Neutrophil (primary cell): ENCODE data around the gene ASB13.

Experiments
- H3K27ac ChIP-seq: fragments of 200-600 bp; sonication (generic); 2 replicates; pipeline ENCODE4 v1.5.1; 2016; ENCODE audit warnings: mild to moderate bottlenecking, moderate library complexity
- H3K27me3 ChIP-seq: fragments of 200-600 bp; sonication (generic); 2 replicates; pipeline ENCODE4 v1.6.0; 2016; ENCODE audit warnings: mild to moderate bottlenecking
- H3K36me3 ChIP-seq: fragments of 200-600 bp; sonication (generic); 2 replicates; pipeline ENCODE4 v1.5.1; 2017
- H3K4me1 ChIP-seq, 2 experiments: fragments of 200-600 bp in 1 of 2; sonication (generic) in 1 of 2; 1 replicate in 1 of 2; 2 replicates in 1 of 2; pipeline versions ENCODE4 v1.5.1 to v1.6.1; 2013 to 2016; ENCODE audit warnings: low read depth in 1 of 2, low read length in 1 of 2, mild to moderate bottlenecking in 1 of 2, moderate library complexity in 1 of 2; ENCODE audit not compliant: control insufficient read depth in 1 of 2, insufficient read depth in 1 of 2
- H3K4me3 ChIP-seq, 2 experiments: fragments of 200-600 bp in 1 of 2; sonication (generic) in 1 of 2; 1 replicate in 1 of 2; 2 replicates in 1 of 2; pipeline ENCODE4 v1.5.1; 2013 to 2016; ENCODE audit warnings: low read depth in 1 of 2, low read length in 1 of 2, mild to moderate bottlenecking in 1 of 2, moderate library complexity in 1 of 2
- H3K9me3 ChIP-seq: fragments of 200-600 bp; sonication (generic); 2 replicates; pipeline ENCODE4 v1.5.1; 2016
- CTCF ChIP-seq: fragments of 200-600 bp; sonication (generic); IDR thresholded peaks from 2 replicates; pipeline ENCODE4 v1.5.1; 2016; ENCODE audit warnings: antibody characterized with exemption

The ASB13 gene

GRCh38 chr10:5681930-5682329 is 15.5 kb upstream of the ASB13 start:
- H3K4me1 ChIP-seq: peaks cover 23 to 35% of the 10 kb centered on the region in 2 experiments
- H3K36me3 ChIP-seq: no peaks in the 10 kb centered on the region
- TF ChIP-seq CTCF: no peak

GRCh38 chr10:5679606-5680005 is 13.2 kb upstream of the ASB13 start:
- Histone ChIP-seq H3K4me1 (peaks cover 8 to 23% of the 10 kb centered on the region in 2 experiments), H3K4me3 (no peak overlapping the region), H3K27ac (no peak overlapping the region), H3K9me3 (no peaks in the 10 kb centered on the region), H3K36me3 (no peaks in the 10 kb centered on the region), H3K27me3 (no peaks in the 10 kb centered on the region)
- TF ChIP-seq CTCF: no peak

More at GRCh38 chr10:5681930-5682329, 15.5 kb upstream of the ASB13 start:
- Histone ChIP-seq H3K9me3 (no peaks in the 10 kb centered on the region), H3K4me3 (no peak overlapping the region), H3K27me3 (no peaks in the 10 kb centered on the region), H3K27ac (no peak overlapping the region)

- no peak overlapping the region for H3K4me3 ChIP-seq
- no peak for TF ChIP-seq CTCF
- H3K36me3 ChIP-seq: no peaks in the 10 kb centered on the region
- peaks cover 3 to 19% of the 10 kb centered on the region in 2 experiments for H3K4me1 ChIP-seq
- no peaks in the 10 kb centered on the region for H3K27me3 ChIP-seq
- H3K9me3 ChIP-seq: no peaks in the 10 kb centered on the region
- H3K27ac ChIP-seq: peak overlapping the region; percentile 32
Measured at GRCh38 chr10:5679037-5679435, 12.6 kb upstream of the ASB13 start.

- Histone ChIP-seq H3K9me3 (no peaks in the 10 kb centered on the region), H3K4me3 (no peak overlapping the region), H3K36me3 (no peaks in the 10 kb centered on the region), H3K27me3 (no peaks in the 10 kb centered on the region), H3K27ac (peak overlapping the region; percentile 32), H3K4me1 (peaks cover 0 to 16% of the 10 kb centered on the region in 2 experiments)
- no peak for TF ChIP-seq CTCF
Measured at GRCh38 chr10:5678397-5679036, 12.1 kb upstream of the ASB13 start.

GRCh38 chr10:5670662-5671375 is 4.4 kb upstream of the ASB13 start:
- H3K4me3 ChIP-seq: no peak overlapping the region
- no peaks in the 10 kb centered on the region for H3K36me3 ChIP-seq
- H3K9me3 ChIP-seq: no peaks in the 10 kb centered on the region
- TF ChIP-seq CTCF: no peak
- no peaks in the 10 kb centered on the region for H3K27me3 ChIP-seq
- H3K4me1 ChIP-seq: peaks cover 8 to 11% of the 10 kb centered on the region in 2 experiments
- no peak overlapping the region for H3K27ac ChIP-seq
